ENCODE data around the gene CNTFR.

Gene CNTFR

DNA sequence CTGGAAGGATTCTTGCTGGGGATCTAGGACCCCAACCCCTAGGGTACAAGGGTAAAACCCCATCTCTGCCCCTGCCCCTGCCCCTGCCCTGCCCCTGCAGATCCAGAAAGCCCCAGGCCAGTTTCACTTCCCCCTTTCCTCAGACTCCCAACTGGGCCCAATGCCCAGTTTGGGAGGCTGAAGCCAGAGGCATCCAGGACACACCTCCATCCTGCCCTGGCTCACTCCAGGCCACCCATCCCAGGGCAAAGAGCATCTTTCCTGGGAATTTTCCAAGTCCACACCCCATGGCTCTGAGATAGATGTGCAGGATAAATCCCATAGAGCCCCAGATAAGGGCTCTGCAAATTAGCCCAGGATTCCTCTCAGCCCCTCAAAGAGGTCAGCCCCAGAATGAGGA, 17.4 kb downstream of the CNTFR start:
- no peak for DNase-seq

DNA sequence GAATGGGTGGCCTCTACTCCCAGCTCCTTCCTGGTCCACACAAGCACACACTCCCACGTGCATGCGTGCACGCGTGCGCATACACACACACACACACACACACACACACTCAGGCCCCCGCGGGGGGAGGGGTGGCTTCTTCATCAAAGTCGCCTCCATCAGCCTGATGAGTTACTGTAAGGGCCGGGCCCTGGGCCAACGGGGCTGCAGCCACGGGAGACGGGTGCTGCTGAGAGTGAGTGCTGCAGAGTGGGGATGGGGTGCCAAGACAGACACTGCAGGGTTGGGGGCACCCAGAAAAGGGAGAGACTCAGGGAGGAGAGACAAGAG, 18.1 kb downstream of the CNTFR start:
- DNase-seq: no peak

DNA sequence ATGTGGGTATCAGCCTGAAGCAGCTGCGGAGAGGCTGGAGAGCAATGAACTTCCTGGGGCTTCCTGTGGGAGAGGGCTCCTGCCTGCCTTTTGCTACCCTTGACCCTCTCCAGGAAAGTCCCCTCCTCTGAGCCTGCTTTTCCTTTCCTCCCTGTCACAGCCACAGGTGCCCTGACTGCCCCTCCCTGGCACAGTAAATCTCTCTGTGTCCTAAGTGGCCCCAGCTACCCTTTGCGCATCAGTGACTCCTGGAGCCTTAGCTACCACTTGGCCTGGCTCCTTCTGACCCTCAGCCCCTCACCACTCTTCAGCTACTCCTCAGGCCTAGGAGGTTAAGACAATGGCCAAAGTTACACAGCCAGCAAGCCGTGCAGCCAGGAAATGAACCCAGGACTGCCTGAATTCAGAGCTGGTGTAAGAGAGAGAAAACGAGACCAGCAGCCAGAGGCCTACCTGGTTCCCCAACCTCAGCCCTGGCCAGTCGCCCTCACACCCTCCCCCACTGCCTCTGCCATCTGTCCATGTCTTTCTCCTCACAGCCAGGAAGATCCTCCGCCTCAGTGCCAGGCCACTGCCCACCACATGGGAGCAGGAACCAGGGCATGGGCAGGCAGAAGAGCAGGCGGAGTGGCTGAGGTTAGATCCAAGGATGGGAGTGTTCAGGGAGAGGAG, 18.6 kb downstream of the CNTFR start:
- no peak for DNase-seq

DNA sequence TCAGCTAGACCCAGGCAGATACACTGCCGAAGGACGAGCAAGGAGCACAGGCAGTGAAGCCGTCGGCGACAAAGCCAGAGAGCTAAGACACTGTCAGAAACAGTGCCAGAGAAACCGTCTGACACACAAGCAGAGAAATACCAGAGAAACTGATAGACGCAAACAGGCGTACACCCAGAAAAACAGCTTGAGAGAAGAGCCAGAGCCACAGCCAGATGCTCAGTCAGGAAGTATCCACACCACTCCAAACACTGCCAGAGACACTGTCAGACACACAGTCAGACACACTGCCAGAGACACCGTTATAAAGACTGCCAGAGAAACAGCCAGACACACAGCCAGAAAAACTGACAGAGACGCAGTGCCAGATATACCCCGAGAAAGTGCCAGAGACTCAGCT, 19.1 kb downstream of the CNTFR start:
- DNase-seq: no peak

DNA sequence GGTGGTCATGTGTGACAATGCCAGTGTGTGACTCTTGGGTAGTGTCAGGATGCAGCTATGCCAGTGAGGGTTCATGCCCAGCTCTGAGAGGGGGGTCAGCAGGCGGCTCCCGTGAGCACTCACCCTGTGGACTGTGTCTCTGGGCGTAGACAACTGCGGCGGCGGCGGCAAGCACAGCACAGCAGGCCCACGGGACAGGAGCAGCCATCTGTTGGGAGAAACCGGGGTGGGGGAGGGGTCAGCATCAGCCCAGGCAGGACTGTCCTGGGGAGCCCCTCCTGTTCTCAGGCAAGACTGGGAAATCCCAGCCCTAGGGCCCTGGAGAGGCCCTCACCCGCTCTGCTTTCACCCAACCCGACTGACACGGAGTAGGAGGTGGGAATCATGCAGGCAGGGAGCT, 20.8 kb downstream of the CNTFR start:
- no peak for DNase-seq

DNA sequence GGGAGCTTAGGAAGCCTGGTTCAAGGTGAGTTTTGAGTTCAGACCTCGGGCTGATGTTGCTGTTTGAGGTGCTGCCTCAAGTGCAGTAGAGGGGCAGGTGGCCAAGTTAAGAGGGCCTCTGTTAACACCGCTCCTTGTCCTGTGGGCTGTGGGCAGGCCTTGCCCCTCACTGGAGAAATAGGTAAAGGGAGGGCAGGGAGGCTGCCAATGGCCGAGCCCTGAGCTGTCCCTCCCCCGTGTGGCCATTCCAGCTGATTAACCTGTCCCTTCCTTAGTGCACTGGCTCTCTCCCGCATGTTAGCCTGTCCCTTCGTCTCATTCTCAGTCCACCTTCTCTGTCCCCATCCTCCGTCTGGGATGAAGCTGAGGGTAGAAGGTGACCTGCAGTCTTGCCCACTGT, 21.4 kb downstream of the CNTFR start:
- no peak for DNase-seq

DNA sequence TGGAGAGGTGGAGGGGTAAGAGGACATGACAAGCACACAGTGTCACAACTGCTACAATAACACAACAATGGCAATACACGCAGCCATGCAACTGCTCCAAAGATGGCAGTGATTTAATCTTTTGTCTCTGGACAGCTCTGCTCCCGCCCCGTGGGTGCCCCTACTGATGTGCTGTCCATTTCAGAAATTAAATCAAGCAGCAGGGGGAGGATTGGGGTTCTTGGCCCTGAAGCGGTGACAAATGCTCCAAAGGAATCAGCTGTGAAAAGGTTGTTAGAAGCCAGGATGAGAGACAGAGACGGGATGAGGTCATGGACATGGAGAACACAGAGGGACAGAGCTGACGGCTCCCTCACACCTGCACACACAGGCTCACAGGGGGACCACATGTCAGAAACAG, 22.6 kb downstream of the CNTFR start:
- no peak for DNase-seq

DNA sequence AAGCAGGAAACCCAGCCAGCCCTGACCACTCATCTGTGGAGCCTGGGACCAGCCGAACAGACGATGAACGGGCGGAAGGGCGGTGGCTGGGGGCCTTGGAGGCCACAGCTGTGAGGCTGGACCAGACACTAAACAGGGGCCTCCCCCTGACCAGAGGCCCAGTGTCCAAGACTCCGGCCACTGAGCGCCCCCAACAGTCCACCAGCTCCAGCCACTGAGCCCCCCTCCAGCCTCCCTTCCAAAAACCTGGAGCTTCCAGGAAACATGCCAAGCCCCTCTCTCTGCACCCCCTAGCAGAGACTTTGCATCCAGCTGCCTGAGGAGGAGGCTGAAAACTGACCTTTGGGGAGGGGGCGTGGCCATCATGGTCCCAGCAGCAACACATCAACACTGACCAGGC, 23.2 kb downstream of the CNTFR start:
- DNase-seq: no peak

DNA sequence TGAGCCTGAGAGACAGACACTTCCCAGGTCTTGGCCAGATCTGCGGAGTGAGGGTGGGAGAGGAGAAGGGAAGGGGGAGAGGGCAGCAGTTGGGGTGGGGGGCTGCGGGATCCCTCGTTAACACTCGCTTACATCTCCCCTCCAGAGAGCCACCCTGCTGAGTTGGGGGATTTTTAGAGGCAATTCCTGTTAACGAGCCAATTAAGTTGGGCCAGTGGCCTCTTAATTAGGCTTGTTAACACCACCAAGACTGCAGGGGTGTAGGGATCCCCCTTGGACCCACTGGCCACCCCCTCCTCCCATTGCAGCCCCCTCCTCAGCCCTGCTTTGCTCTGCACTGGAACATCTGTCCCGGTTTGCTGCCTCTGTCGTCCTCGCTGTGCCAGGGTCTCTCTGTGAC, 23.7 kb downstream of the CNTFR start:
- no peak for DNase-seq

DNA sequence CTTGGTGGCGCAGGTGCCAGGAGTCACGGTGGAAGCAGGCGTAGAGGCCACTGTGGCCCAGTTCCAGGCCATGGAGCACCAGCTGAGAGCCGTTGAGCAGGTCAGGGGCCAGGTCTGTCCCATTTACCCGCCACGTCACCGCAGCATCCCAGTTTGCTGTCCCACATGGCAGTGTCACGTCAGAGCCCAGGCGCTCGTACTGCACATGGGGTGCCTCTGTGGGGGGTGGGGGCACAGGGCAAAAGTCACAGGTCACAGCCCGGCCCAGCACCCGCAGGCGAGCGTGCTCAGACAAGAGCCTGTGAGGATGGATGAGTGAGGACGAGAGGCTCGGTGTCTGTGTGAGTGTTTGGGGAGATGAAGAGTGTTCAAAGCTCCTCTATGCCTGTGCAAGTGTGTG, 24.9 kb downstream of the CNTFR start:
- DNase-seq: no peak

DNA sequence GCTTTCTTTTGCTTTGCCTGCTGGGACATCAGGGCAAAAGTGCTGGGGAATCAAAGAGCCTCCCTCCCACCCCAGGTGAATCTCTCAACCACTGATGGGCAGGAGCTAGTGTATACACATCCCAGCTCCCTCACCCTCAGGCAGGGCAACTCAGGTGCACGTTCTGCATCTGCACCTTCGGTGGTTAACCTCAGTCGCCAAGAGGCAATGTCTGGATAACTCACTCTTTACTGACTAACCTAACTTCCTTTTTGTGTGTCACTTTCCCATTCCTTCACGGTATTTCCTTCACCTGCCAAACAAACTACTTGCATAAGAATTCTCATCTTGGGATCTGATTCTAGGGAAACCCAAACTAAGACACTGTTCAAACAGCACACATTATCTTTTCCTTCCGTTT, 26.3 kb downstream of the CNTFR start:
- no peak for DNase-seq

DNA sequence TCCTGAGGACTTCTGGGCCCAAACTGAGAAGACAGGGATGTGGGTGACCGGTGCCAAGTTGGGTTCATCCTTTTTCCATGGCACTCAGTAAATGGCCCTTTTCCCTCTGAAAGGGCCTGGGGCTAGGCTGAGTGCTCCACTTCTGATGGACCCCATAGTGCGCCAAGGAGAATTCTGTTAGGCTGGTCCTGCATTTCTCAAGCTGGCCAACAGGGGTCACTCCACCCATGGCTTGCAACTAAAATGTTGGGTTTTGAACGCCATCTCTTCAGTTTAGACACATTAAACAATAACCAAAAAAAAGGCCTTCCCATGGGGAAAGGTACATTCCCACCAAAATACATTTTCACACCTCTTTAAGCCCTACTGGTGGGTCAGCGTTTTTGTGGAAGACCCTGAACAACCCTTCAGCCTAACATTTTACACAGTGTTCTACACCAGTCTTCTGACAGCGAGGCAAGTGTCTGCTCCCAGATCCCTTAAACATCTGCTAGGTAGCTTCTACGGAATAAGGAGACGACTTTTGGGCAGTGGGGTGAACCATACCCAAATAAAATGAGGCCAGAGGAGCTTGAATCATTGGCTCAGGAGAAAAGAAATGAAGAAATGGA, 27.3 kb downstream of the CNTFR start:
- DNase-seq: peak; percentile 65

DNA sequence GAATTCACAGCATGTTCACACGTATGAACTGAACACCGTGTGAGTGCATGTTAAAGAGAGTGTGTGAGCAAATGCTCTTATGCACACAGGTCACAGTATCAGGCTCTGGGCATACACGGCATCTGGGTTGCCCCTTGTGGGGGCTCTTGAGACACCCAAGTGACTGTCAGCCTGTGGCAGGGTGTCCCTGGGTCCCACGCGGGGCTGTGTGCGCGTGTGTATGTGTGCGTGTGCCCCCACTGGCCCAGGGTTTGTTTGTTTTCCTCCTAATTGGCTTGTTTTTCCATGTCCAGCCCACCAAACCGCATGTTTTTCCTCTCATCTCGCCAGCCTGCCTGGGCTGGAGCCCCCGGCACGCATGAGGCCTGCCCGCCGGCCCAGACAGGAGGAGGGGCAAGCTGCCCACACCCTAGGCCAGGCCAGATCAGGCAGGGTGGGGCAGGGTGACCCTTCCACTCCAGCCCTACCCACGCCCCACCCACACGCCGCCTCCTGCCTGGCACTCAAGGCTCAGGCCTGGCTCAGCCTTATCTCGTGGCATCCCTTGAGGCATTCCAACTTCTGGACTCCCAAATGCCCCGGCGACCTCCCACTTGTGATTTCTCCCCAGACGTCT, 28.8 kb downstream of the CNTFR start:
- no peak for DNase-seq

DNA sequence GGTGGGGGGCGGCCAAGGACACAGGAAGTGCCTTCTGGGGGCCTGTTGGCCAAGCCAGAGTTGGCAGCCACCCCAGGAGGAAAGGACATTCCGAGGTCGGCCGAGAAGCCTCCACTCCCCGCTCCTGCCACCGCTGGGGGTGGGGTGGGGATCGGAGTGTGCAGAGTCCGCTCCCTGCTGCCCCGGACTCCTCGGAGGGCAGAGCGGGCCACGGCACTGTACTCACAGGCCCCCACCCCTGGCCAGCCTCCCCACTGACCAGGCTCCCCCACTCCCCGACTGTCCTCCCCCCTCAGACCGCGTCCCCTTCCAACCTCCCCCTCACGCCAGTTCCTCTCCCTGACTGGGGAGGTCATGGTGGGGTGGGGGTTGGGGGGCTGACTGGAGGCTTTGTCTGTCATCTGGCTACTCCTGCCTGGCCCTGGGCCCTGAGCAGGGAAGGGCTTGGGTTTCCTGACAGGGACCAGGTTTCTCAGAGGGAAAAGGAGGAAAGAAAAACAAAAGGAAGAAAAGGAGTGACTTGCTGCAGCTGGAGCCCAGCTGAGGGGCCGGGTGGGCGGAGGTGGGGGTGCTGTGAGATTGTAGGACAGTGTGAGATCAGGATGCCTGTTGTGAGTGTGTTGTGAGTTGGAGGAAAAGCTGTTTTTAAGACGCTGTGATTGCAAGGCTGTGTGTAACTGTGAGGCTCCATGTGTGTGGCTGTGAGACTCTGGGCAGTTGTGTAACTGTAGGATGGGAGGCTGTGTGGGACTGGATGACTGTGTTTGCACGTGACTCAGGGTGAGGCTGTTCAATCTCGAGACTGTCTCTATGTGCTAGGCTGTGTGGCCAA, 29.7 kb downstream of the CNTFR start:
- no peak for DNase-seq

DNA sequence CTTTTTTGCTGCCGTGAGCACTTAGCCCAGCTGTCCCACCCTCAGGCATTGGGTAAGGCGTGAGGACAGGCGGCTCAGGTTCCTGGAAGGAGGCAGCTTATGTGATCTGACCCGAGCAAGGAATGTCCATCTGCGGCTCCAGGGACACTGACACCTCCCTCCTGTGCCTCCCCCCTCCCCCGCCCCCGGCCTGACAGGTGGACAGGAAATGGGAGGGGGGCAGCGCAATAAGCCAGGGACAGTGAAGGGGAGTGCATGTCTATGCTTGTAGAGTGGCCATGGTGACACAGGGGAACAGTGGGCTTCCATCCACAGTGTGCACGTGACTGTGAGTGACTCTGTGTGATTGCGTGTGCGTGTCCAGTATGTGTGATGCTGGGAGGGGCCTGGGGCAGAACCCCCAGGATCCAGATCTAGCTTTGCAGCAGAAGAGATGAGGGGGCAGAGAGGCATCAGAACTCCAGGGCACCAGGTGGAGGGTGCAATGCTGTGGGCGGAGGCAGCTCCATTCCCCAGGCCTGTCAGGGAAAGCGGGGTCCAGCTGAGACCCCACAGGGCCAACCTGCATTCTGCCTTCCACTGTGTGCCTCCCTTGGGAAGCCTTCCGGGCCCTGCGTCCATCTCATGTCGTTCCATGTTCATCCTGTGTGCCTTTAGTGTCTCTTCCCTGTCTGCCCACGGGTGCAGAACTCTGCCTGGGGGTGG, 30.5 kb downstream of the CNTFR start:
- DNase-seq: no peak

DNA sequence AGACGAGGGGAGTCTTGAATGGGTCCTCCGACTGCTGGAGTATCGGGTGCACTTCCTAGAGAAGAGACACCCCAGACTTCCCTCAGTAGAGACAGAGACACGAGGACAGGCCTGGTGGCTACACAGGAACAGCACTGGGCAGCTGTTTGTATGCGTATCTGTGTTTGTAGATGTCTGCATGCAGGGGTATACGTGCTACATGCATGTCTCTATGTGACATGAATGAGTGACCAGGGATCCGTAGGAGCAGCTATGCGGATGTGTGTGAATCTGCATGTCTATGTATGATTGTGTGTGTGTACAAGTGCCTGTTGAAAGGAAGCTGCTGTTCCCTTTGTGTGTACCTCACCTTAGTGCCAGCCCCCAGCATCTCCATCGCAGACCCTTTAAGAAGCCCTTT, 31.2 kb downstream of the CNTFR start:
- DNase-seq: no peak

DNA sequence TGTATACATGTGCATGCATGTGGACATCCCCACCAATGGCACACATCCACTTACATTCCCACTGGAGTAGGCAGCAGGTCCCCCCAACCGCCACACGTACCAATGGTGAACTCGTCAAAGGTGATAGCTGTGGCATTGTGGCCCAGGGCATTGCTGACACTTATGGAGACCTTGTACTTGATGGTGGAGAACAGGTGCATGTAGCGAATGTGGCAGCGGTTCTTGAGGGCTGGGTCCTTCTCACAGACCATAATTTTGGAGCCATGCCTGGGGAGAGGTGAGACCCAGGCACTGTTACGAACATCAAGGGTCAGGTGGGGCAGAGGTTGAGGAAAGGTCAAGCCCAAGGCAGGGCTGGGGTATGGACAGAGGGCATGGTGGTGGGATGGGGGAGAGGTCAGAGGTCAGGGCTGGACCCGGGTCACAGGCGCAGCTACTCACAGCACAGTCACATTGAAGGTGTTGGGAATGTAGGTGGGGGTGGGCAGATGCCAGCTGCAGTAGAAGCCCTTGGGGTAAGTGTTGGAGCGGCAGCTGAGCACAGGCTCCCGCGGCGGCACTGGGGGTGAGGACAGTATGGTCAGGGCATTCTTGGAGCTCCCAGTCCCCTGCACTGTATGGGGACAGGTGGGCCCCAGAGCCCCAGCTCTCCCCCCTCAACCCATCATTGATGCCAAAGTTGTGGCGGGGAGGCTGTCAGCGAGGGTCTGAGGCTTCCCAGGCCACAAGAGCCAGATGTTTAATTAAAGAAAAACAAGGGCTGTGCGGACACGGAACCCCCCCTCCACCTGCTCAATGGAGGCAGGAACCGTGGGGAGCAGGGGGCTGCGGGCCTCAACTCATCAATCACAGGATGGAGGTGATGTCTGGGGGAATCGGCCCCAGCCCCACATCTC, 31.9 kb downstream of the CNTFR start:
- no peak for DNase-seq

DNA sequence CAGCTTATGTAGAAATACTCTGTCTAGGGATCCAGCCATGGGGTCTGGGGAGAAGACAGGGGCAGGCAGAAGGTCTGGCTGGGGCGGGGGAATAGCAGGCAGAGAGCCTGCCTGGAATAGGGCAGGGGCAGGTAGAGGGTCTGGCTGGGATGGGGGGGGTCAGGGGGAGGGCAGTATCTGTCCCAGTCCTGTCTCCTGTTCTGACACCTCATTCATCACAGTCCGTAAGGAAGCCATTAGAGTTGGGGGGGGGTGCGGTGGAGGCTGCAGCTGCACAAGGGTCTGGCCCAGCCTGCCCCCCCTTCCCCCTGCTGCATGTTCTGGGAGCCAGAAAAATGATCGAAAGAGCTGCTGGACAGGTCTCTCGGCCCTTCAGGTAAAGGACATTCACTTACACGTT, 32.6 kb downstream of the CNTFR start:
- no peak for DNase-seq

DNA sequence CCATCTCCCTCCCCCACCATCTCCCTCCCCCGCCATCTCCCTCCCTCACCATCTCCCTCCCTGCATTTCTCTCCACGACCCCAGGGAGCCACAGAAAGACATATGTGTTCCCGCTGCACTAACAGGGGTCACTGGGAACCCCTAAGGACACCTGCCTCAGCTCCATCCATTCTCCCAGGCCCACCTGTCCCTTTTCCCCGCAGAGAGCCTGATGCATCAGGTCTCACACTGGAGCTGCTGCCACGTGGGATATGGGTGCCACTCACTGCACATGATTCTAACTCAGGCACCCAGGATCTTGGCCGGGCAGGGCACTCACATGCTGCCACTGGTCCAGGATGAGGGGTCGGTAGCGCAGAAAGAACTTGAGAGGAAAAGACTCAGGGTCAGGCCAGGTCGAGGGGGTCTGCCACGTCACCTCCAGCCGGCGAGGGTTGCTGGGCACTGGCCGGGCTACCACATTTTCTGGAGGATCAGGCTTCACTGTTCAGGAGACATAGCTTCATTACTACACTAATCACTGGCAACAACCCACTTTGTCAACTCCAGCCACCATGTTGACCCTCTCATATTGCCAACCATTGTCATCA, 33.5 kb downstream of the CNTFR start:
- DNase-seq: no peak

DNA sequence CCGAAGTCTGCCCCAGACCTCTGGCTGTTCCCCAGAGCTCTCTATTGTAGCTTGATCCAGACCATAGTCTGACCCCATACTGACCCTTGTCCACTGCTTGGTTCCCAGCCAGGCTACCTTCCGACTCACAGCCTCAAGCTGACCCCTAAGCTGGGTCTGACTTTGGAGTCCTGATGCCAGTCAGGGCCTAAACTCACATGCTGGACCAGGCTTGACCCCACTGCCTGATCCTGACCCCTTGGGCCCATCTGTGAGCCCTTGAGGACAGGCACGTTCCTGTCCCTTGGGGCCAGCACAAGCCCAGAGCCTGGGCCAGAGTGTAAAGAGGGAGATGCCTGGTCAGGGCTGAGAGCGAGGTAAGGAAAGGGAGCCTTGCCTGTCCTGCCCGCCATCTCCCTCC, 34.0 kb downstream of the CNTFR start:
- DNase-seq: no peak

DNA sequence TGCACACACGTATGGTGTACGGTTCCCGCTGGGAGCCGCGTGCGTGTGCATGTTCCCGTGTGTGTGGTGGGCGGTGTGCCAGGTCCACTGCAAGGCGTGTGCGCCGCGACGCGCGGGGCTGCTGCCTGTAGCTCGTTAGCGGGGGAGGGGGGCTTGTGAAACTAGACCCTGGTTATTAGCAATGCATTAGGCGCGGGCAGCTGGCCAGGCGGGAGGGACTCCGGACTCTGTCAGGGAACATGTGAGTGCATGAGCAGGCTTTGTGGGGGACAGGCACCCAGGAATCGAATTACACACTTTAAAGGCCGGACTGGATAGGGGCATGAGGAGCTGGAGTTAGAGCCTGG, 34.5 kb downstream of the CNTFR start:
- DNase-seq: no peak
